Lung (tissue), 12 donors: ENCODE data around the gene RPUSD3. TPM values are rescaled to one million over a fixed set of nuclear protein-coding genes. Genes with fewer than 3 reads are reported as not detected.
"Not testable (repeated sequence)": the region's sequence is repeated elsewhere in the genome, so short reads cannot be mapped to it uniquely, and the experiment has no call there.

Experiments
- ATAC-seq: fragments of 200-7000 bp; cut with Tn5 transposase; one replicate; pipeline ENCODE4 v1.9.1; 2020; ENCODE audit warnings: moderate number of reproducible peaks; ENCODE audit not compliant: insufficient read depth, low FRiP score
- DNase-seq, 3 donors: peaks; one replicate each; pipeline ENCODE4 v3.0.0-alpha.2; 2013 to 2017
- H3K27ac ChIP-seq, 2 donors: one replicate each; pipeline ENCODE4 v1.5.1; 2013; ENCODE audit warnings: mild to moderate bottlenecking in 2 of 2, moderate library complexity in 2 of 2, control low read depth in 1 of 2, inconsistent platforms in 1 of 2, low read depth in 1 of 2, low read length in 1 of 2
- H3K27me3 ChIP-seq, 3 donors: one replicate each; pipeline ENCODE4 v1.5.1; 2013; ENCODE audit warnings: low read length in 2 of 3; ENCODE audit not compliant: control insufficient read depth in 3 of 3, insufficient read depth in 3 of 3
- H3K36me3 ChIP-seq, 4 donors: one replicate each; pipeline ENCODE4 v1.5.1; 2013; ENCODE audit warnings: low read length in 4 of 4, mild to moderate bottlenecking in 1 of 4, moderate library complexity in 1 of 4; ENCODE audit not compliant: control insufficient read depth in 4 of 4, insufficient read depth in 4 of 4
- H3K4me1 ChIP-seq, 5 donors: one replicate each; pipeline ENCODE4 v1.5.1; 2013; ENCODE audit warnings: low read length in 5 of 5, mild to moderate bottlenecking in 2 of 5, moderate library complexity in 1 of 5; ENCODE audit not compliant: control insufficient read depth in 5 of 5, insufficient read depth in 5 of 5
- H3K4me3 ChIP-seq: one replicate; pipeline ENCODE4 v1.5.1; 2013; ENCODE audit warnings: mild to moderate bottlenecking, control low read depth, moderate library complexity
- H3K9ac ChIP-seq, 2 donors: one replicate each; pipeline ENCODE4 v1.5.1; 2013; ENCODE audit warnings: low read length in 2 of 2, control low read depth in 1 of 2; ENCODE audit not compliant: insufficient read depth in 1 of 2
- H3K9me3 ChIP-seq, 4 donors: one replicate each; pipeline ENCODE4 v1.5.1; 2013; ENCODE audit warnings: low read length in 3 of 4, mild to moderate bottlenecking in 1 of 4, moderate library complexity in 1 of 4; ENCODE audit not compliant: control insufficient read depth in 4 of 4, insufficient read depth in 3 of 4
- whole genome bisulfite sequencing, 2 donors: extraction: QIAGEN DNeasy Blood & Tissue Kit; methylation state at CpG; one replicate each; pipeline ENCODE4 v1.1.7; 2013; 5-methylcytosine and 5-hydroxymethylcytosine counted together
- polyA plus RNA-seq, 2 donors: library from polyadenylated mRNA; stranded (reverse); fragments of 200-250 nt; gene quantifications; one replicate each; pipeline ENCODE4 v1.2.1, GENCODE V29; 2013
- total RNA-seq, 2 donors: library from RNA; depleted of rRNA in 1 of 2; stranded (reverse); fragments of >200 nt in 1 of 2; gene quantifications; one replicate each; pipeline ENCODE4 v1.2.1, GENCODE V29; 2014 to 2021
- TF ChIP-seq, protein P1 (sequence below): IDR thresholded peaks from 2 replicates; pipeline ENCODE4 v1.5.1; 2012; ENCODE audit warnings: mild to moderate bottlenecking; ENCODE audit errors: control extremely low read depth, extremely low read depth
- donor health status: control.
- donor health status: control.
- donor health status: Bipolar disorder and iron deficiency.
- donor health status: healthy.
- donor health status: DM: yes; HTN: yes; CAD: no.

The RPUSD3 gene
- total and polyA plus RNA-seq, 4 donors = 16.3 to 34.9 (median 26.3) TPM

DNA sequence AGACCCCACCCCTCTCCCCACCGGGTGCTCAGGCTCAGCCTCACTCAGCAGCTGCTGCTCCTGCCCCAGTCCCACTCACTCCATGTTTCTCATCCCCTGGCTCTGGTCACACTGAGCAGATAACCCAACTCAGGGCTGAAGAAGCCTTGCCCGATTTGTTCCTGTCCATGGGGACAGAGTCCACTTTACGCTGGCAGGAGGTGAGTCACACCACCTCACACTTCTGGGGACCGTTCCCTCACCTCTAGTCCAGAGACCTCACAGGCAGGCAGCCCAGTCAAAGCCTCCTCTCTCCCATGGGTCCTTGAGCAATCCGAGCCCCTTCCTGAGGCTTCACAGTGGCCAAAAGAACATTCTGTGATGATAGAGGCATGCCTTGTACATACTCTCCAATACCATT is 34.9 kb upstream of the RPUSD3 start:
- H3K4me1 ChIP-seq = no peaks in the 10 kb centered on the region
- no peak overlapping the region for H3K9ac ChIP-seq
- no peaks in the 10 kb centered on the region for H3K36me3 ChIP-seq
- no peak overlapping the region for H3K27ac ChIP-seq
- TF ChIP-seq, protein P1, sequence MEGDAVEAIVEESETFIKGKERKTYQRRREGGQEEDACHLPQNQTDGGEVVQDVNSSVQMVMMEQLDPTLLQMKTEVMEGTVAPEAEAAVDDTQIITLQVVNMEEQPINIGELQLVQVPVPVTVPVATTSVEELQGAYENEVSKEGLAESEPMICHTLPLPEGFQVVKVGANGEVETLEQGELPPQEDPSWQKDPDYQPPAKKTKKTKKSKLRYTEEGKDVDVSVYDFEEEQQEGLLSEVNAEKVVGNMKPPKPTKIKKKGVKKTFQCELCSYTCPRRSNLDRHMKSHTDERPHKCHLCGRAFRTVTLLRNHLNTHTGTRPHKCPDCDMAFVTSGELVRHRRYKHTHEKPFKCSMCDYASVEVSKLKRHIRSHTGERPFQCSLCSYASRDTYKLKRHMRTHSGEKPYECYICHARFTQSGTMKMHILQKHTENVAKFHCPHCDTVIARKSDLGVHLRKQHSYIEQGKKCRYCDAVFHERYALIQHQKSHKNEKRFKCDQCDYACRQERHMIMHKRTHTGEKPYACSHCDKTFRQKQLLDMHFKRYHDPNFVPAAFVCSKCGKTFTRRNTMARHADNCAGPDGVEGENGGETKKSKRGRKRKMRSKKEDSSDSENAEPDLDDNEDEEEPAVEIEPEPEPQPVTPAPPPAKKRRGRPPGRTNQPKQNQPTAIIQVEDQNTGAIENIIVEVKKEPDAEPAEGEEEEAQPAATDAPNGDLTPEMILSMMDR = no peak
- no peaks in the 10 kb centered on the region for H3K27me3 ChIP-seq
- DNase-seq (no peak), ATAC-seq (no peak)
- H3K4me3 ChIP-seq = no peak overlapping the region
- H3K9me3 ChIP-seq = no peaks in the 10 kb centered on the region
- WGBS, 2 donors = 85 to 90% methylated on average over 5 of the region's 5 CpGs

DNA sequence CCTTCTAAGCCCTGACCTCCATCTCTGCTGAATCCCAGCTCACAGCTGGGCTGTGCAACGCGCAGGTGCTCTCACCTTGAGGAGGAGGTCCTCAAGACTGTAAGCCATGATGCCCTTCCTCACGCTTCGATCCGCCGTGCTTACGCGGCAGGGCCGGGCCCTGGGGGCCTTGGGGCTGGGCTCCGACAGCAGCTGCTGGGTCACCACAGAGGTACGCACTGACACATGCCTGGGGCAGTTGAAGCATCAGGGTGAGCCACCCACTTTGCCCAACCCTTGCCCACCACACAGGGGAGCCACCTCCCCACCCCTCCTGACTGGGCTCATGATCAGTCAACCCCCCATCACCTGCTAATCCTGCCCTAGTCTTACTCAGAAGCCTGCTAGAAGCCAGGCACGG is 33.2 kb upstream of the RPUSD3 start:
- H3K4me3 ChIP-seq = no peak overlapping the region
- H3K27ac ChIP-seq = no peak overlapping the region
- 92 to 95% methylated on average over 12 of the region's 12 CpGs for WGBS, 2 donors
- no peak overlapping the region for H3K9ac ChIP-seq
- ATAC-seq = no peak
- no peaks in the 10 kb centered on the region for H3K36me3 ChIP-seq
- H3K27me3 ChIP-seq = no peaks in the 10 kb centered on the region
- H3K9me3 ChIP-seq = no peaks in the 10 kb centered on the region
- TF ChIP-seq, protein P1 = no peak
- no peaks in the 10 kb centered on the region for H3K4me1 ChIP-seq
- DNase-seq = no peak

DNA sequence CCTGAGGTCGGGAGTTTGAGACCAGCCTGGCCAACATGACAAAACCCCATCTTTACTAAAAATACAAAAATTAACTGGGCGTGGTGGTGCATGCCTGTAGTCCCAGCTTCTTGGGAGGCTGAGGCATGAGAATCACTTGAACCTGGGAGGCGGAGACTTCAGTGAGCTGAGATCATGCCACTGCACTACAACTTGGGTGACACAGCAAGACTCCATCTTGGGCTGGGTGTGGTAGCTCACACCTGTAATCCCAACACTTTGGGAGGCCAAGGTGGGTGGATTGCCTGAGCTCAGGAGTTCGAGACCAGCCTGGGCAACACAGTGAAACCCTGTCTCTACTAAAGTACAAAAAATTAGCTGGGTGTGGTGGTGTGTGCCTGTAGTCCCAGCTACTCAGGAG is 32.4 kb upstream of the RPUSD3 start:
- not testable (repeated sequence) for H3K9ac ChIP-seq, DNase-seq, H3K27me3 ChIP-seq, H3K9me3 ChIP-seq, H3K4me1 ChIP-seq, ATAC-seq, H3K36me3 ChIP-seq, H3K27ac ChIP-seq, H3K4me3 ChIP-seq
- 92 to 93% methylated on average over 4 of the region's 4 CpGs for WGBS, 2 donors

DNA sequence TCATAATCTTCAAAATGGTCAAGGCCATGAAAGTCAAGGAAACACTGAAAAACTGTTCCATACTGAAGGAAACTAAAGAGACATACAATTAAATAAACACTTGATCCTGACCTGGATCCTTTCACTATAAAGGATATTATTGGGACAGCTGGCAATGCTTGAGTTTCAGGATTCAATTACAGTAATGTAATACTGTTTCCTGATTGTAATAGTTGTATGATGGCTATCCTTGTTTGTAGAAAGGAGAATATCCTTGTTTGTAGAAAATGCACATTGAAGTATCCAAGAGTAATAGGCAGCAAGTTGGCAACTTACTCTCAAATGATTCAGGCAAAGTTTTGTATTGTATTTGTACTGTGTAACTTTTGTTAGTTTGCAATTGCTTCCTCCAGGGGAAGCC is 31.6 kb upstream of the RPUSD3 start:
- no peak for DNase-seq
- no peaks in the 10 kb centered on the region for H3K27me3 ChIP-seq
- H3K4me3 ChIP-seq = no peak overlapping the region
- TF ChIP-seq, protein P1 = no peak
- H3K4me1 ChIP-seq = no peaks in the 10 kb centered on the region
- no peak for ATAC-seq
- no peaks in the 10 kb centered on the region for H3K9me3 ChIP-seq
- no peak overlapping the region for H3K27ac ChIP-seq
- no peaks in the 10 kb centered on the region for H3K36me3 ChIP-seq
- no peak overlapping the region for H3K9ac ChIP-seq

DNA sequence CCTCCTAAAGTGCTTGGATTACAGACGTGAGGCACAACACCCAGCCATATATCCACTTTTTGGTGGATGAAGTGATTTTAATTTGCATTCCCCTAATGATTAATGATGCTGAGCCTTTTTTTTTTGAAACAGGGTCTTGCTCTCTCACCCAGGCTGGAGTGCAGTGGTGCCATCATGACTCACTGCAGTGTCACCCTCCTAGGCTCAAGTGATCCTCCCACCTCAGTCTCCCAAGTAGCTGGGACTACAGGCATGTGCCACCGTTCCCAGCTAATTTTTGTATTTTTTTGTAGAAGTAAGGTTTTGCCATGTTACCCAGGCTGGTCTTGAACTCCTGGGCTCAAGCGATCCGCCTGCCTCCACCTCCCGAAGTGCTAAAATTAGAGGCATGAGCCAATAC is 28.3 kb upstream of the RPUSD3 start:
- not testable (repeated sequence) for H3K27me3 ChIP-seq, H3K4me1 ChIP-seq, H3K4me3 ChIP-seq, H3K9ac ChIP-seq, DNase-seq, H3K9me3 ChIP-seq, ATAC-seq, H3K36me3 ChIP-seq, H3K27ac ChIP-seq
- 97% methylated on average over 5 of the region's 5 CpGs for WGBS, 2 donors
